HG02884 (cell line): ENCODE data around the gene RTN4RL1.
"Not testable (repeated sequence)": the region's sequence is repeated elsewhere in the genome, so short reads cannot be mapped to it uniquely, and the experiment has no call there.

Experiments
- ATAC-seq: cut with Tn5 transposase; IDR thresholded peaks from one replicate; pipeline ENCODE4 v1.9.1; 2021; ENCODE audit warnings: mild to moderate bottlenecking, moderate library complexity; ENCODE audit not compliant: unreplicated experiment

Gene RTN4RL1

GRCh38 chr17:2004435-2004952, 20.6 kb downstream of the RTN4RL1 start:
- no peak for ATAC-seq

GRCh38 chr17:2003525-2003924, 21.6 kb downstream of the RTN4RL1 start:
- no peak for ATAC-seq

- ATAC-seq, result no peak
These were observed 22.3 kb downstream of the RTN4RL1 start for GRCh38 chr17:2002767-2003329.

- ATAC-seq, result no peak
These were observed 25.4 kb downstream of the RTN4RL1 start for GRCh38 chr17:1999557-2000251.

GRCh38 chr17:1997927-1998742, 27.0 kb downstream of the RTN4RL1 start:
- no peak for ATAC-seq

GRCh38 chr17:1997289-1997926, 27.7 kb downstream of the RTN4RL1 start:
- ATAC-seq, result no peak

- no peak for ATAC-seq
These were observed 28.3 kb downstream of the RTN4RL1 start for GRCh38 chr17:1996800-1997288.

- no peak for ATAC-seq
These were observed 29.0 kb downstream of the RTN4RL1 start for GRCh38 chr17:1995907-1996799.

GRCh38 chr17:1995321-1995892, 29.7 kb downstream of the RTN4RL1 start:
- no peak for ATAC-seq

GRCh38 chr17:1994707-1995106, 30.4 kb downstream of the RTN4RL1 start:
- ATAC-seq, result no peak

GRCh38 chr17:1992541-1992940, 32.6 kb downstream of the RTN4RL1 start:
- no peak for ATAC-seq

GRCh38 chr17:1989135-1989534, 36.0 kb downstream of the RTN4RL1 start:
- no peak for ATAC-seq

- ATAC-seq, result no peak
These were observed 38.2 kb downstream of the RTN4RL1 start for GRCh38 chr17:1986783-1987451.

- ATAC-seq, result no peak
These were observed 39.4 kb downstream of the RTN4RL1 start for GRCh38 chr17:1985686-1986085.

- no peak for ATAC-seq
These were observed 40.0 kb downstream of the RTN4RL1 start for GRCh38 chr17:1985093-1985492.

- not testable (repeated sequence) for ATAC-seq
These were observed 42.3 kb downstream of the RTN4RL1 start for GRCh38 chr17:1982793-1983366.

- no peak for ATAC-seq
These were observed 44.4 kb downstream of the RTN4RL1 start for GRCh38 chr17:1980665-1981250.

GRCh38 chr17:1979182-1979985, 45.8 kb downstream of the RTN4RL1 start:
- ATAC-seq, result no peak
